ENCODE data around the gene DDX31.

DDX31 gene

DNA sequence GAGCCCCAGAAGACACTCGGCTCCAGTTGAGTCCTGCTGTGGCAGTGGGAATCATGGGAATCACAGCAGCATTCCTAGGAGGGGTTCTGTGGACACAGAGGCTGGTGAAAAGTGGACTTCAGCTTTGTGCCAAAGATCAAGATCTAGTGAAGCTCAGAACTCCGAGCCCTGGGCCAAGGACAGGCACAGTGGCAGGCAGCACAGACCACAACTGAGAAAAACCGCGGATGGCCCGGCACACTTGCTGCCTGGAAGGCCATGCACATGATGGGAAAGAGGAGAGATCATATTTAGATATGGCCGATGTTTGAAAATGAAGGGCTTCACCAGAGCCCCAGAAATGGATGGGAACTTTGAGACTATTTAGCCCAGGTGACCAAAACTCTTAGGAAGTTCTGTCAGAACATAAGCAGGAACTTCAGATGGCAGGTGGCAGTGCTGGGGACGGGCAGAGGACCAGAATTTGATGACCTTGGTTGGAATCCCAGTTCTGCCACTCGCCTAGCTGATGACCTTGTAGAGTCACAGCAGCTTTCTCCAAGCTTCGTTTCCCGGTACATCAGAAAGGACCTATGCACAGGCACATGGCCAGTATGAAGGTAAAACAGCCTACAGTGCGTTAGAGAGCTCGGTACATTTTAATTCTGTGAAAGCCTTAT is 69.3 kb downstream of the DDX31 start:
- in situ Hi-C loops (cut with MboI; ENCODE audit: low sequenced_read_pairs) = no loop called here

DNA sequence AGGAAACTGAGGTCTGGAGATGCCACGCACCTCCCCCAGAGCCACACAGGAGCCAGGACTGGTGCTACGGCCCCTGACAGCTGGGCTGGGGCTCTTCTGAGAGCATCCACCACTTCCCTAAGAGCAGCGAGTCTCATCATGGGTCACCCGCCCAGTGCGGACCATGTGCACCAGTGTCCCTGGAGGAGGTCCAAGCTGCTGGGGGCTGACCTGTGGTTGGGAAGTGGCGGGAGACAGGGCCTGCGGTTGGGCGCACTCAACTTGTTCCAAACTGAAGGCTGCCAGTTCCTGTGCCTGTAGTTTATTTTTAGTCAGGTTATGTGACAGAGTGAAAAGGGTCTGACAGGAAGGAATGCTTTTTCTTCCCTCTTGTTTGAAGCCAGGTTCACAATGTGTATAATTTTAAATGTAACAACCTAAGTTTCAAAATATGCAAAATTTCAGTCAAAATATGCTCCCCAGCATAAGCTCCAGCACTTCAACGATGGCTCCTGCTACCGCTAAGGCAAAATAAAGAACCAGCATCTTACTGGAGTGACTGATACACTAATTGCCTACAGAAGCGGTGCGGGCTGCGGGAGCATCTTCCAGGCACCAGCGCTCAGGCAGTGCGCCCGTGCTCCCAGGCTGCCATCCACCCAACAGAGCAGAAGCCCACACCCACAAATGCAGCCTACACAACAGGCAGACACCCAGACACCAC is 72.6 kb downstream of the DDX31 start:
- in situ Hi-C loops (cut with MboI; ENCODE audit: low sequenced_read_pairs) = no loop called here

DNA sequence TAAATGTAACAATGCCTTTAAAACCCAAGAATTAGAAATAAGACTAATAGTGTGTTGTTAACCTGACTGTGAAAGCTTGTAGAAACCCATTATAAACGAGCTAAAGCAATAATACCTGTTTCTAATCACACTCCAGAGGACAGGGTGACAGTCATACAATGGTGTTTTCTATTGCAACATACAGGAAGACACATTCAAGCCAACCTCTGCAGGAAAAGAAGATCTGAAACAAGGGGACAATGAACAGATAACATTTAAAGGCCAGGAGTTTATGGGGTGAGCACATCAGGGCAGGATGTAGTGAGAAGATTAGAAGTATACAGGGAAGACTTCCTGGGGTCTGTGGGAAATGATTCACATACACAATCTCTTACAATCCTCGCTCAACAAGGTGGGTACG is 73.6 kb downstream of the DDX31 start:
- in situ Hi-C loops (cut with MboI; ENCODE audit: low sequenced_read_pairs) = no loop called here

DNA sequence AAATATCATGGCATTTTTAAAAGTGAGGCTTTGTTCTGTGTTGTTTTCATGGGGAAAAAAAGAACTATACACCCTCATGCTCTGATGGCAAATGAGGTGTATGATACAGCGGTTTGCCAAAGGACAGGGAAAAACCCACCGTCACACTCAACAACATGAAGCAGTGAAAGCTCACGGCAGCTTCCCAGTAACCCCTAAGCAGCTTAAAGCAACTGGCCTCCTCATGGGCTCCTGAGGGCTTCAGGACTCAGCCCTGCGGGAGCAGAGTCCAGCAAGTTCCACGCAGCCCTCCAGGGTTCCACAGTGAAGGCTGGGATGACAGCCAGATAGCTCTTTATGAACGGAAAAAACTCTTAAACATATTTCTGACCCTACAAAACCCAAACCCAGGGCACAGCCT is 74.5 kb downstream of the DDX31 start:
- in situ Hi-C loops (cut with MboI; ENCODE audit: low sequenced_read_pairs) = no loop called here

DNA sequence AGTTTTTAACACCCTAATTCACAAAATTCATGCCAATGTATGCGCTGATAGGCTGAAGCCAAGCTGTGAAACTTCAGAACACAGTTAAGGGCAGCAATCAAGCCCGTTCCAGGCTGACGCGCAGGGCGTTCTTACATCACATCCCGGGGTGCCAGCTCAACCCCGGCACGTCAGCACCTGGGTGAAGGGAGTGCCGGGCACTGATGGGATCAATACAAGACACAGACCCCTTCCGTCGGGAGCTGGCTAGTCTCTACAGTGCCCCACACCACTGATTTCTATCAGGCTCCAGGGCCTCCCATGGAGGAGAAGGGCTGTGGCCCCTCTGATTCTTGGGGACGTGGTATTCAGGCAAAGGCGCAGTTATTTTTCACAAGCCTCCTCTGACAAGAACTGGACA is 75.4 kb downstream of the DDX31 start:
- in situ Hi-C loops (cut with MboI; ENCODE audit: low sequenced_read_pairs) = no loop called here

DNA sequence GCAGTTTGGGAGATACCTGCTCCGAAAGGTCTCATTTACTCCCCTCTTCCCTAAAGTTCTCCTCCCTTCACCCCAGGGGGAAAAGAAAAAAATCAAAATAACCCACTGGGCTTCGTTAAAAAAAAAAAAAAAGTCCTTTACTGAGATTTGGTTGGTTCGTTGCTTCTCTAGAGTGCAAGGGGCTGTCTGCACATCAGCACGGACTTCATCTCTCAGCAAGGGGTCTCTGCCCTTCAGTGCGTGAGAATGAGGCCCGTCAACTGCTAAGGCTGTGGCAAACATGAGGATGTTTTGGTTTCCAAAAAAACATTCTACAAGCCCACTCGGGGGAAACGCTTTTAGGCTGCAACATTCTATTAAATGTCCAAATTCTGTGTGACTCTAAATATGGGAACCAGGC is 77.3 kb downstream of the DDX31 start:
- in situ Hi-C loops (cut with MboI; ENCODE audit: low sequenced_read_pairs) = no loop called here

DNA sequence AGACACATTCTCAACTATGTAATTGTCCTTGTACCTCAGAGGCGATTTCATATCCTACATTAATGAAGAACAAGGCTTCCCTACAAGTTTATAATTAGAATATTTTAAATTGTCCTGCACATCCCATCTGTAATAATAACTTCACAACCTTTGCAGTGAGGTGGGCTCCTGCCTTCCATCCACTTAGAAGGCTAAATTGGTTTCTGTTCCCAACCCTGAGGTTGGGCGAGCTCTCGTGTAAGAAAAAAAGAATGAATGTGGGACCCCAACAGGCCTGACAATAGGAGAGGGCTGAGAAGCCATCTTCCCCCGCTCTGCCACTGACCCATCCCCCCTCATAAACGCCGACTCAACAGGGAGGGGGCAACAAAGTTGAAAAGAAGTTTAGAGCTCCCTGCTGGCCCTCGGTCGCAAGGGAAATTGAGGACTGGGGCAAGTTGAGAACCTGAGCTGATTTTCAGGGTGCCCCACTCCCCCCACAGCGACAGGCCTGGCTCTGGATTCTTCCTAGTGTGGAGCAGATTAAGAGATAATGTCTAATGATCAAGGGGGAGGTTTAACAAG is 78.0 kb downstream of the DDX31 start:
- in situ Hi-C loops (cut with MboI; ENCODE audit: low sequenced_read_pairs) = no loop called here

DNA sequence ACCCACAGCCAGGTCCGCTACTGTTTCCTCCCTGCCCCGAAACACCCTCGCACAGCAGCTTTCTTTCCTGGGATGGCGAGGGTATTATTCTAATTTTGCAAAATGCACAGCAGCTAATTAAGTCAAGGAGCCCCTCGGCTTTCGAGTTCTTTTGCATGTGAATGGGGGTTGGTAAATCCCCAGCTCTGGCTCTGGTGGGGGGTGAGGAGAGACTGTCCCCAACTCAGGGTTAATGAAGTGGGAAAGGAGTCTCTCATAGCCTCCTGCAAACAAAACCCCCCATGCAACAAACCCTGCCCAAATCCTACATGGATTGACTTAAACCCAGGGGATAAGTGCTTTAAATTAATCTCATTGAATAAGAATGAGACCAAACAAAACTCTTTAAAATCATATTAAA is 78.5 kb downstream of the DDX31 start:
- in situ Hi-C loops (cut with MboI; ENCODE audit: low sequenced_read_pairs) = no loop called here

DNA sequence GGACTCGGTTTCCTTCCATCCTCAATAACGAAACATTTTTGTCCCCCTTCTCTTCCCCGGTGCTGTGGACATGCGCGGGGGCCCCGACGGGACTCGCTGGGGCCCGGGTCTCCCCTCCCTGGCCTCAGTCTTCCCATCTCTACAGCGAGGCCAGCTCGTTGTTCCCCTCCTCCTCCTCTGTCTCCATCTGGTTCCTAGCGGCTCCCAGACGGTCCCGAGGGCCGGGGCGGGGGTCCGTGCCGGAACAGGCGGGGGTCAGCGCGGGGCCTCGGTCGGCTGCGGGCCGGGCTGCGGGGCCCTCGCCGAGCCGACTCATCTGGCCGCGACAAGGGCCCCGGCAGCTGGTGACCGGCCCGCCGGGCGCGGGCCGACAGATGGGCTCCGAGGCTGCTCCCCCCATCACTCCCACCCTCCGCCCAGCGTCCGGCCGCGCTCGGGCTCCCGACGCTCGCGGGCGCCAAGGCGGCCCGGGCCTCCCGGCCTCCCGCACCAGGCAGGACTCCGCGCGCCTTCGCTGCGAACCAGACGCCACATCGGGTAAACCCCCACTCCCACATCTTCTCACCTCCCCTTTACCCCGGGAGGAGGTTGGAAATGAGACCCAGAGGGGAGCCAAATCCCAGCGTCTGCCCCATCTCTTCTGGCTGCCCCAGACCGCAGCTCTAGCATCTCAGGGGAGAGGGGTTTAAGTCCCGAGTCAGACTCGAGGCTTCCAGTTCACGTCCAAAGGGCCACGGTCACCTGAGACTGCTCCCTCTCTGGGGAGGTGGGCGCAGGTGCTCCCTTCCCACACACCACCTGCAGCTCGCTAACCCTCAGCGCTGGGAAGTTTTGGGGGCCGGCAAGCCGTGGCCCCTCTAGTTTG is 79.2 kb downstream of the DDX31 start:
- in situ Hi-C loops (cut with MboI; ENCODE audit: low sequenced_read_pairs) = no loop called here

DNA sequence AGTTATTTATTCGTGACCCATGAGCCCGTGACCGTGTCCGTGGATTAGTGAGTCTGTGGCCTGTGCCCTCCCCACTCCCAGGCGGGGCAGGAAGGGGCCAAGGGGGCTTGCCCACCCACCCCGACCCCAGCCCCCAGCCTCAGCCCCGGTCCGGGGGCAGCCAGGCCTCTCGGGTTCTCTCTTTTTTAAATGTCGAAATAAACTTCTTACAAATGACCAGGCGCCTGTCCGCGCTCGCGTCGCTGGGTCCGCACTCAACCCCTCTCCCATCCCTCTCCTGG is 79.8 kb downstream of the DDX31 start:
- in situ Hi-C loops (cut with MboI; ENCODE audit: low sequenced_read_pairs) = no loop called here

DNA sequence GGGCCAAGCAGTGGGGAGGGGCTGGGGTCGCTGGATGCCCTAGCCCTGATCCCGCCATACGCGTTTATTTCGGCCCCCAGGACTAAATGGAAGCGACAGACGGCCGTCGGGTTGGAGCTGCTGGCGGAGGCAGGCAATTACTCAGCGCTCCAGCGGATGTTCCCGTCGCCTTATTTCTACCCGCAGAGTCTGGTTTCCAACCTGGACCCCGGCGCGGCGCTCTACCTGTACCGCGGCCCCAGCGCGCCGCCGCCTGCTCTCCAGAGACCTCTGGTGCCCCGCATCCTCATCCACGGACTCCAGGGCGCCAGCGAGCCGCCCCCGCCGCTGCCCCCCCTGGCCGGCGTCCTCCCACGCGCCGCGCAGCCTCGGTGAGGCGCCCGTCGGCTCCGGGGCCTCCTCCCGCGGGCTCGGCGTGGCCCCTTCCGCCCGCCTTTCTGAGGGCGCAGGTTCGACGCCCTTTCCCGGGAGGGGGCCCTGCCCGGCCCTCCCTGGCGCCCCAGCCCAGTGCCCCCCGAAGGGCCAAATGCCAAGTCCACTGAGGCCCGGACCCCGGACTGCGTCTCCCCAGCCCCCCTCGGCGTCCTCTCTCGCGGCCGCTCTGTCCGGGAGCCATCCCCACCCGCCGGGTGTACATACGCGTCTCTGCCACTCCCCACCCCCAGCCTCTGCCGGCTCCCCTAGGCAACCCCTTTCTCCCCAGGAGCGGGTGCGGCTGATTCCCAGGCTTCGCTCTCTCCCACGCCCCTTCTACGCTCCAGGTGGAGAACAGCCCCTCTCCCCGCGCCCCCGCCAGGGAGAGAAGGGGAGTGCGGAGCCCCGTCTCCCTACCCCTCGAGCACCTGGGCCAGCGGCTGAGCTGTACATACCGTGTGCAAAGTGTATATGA is 80.4 kb downstream of the DDX31 start:
- in situ Hi-C loops (cut with MboI; ENCODE audit: low sequenced_read_pairs) = no loop called here

DNA sequence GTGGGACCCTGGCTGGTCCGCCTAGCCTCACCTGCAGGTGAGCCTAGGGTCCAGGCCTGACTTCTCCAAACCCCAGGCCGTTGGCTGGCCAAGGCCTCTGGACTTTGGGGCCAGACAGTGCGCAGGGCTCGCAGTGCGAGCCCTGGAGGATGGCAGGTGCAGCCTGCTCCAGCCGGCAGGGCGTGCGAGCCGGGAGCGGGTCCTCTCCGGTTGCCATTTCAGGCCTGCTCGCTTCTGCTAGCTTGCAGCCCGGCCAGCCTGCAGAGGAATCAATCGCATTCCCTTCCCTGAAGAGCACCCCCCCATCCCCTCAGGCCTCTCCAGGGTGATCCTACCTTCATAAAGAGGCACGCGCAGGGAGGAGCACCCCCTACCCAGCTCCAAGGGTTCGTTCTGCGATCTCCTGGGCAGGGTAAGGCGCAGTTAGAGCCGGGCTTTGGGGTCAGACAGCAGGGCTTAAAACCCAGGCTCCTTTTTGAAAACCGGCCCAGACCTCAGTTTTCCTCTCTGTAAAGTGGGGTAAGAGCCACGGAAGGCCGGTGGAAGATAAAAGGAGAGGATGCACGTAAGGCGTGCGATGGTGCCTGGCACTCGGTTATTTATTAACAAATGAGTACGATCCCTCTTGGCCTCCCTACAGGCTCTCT is 81.2 kb downstream of the DDX31 start:
- in situ Hi-C loops (cut with MboI; ENCODE audit: low sequenced_read_pairs) = no loop called here

DNA sequence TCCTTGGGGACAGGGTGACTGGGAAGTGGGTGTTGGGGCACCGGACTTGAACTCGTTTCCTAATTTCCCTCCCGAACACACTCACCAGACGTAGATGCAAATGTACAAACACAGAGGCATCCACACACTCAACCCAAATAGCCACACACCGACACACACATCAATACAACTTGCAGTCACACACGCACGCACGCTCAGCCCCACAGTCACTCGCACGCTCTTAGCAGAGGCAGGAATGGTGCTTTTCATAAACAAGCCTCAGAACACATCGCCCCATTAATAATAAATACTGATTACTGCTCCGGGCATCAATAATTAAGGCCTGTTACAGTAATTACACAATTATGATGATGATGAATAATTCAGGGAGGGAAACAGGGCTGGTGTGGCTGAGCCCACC is 81.7 kb downstream of the DDX31 start:
- in situ Hi-C loops (cut with MboI; ENCODE audit: low sequenced_read_pairs) = no loop called here

DNA sequence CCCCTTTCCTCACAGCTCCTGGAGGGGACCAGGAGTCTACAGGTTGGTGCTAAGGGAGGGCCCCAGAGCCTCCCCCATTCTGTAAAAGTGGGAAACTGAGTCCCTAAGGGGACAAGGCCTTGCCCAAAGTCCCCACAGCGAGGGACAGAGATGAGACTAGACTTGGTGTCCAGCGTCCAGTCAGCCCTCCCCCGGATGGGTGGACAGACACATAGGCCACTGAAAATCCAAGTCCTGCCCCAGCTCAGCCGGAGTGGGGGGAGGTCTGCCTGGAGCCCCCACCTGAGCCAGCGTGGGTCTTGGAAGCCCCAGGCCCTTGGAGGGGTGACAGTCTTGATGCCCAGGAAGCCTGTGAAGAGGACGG is 82.2 kb downstream of the DDX31 start:
- in situ Hi-C loops (cut with MboI; ENCODE audit: low sequenced_read_pairs) = no loop called here

DNA sequence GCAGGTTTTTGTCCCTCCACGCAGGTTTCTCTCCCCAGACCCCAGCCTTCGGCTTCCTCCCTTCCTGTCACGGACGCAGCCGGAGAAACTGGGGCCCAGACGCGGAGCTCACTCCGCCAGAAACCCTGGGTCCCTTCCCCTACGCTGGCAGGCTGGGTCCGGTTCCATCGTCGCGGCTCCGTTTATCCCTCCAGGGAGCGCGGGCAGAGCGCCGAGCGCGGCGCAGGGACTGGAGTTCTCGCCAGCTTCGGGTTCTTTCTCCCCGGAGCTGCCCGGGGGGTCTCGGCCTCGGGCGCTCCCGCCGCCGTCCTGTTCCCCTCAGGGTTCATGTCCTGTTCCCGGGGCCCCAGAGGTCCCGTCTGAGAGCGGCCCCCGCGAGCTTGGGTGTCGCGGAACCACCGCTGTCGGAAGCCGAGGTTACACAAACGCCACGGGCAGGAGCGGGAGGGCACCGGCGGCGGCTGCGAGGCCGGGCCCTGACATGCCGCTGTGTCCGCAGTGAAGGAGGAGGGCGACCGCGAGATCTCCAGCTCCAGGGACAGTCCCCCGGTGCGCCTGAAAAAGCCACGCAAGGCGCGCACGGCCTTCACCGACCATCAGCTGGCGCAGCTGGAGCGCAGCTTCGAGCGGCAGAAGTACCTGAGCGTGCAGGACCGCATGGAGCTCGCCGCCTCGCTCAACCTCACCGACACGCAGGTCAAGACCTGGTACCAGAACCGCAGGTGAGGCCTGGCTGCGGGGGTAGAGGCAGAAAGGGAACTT is 82.8 kb downstream of the DDX31 start:
- in situ Hi-C loops (cut with MboI; ENCODE audit: low sequenced_read_pairs) = no loop called here

DNA sequence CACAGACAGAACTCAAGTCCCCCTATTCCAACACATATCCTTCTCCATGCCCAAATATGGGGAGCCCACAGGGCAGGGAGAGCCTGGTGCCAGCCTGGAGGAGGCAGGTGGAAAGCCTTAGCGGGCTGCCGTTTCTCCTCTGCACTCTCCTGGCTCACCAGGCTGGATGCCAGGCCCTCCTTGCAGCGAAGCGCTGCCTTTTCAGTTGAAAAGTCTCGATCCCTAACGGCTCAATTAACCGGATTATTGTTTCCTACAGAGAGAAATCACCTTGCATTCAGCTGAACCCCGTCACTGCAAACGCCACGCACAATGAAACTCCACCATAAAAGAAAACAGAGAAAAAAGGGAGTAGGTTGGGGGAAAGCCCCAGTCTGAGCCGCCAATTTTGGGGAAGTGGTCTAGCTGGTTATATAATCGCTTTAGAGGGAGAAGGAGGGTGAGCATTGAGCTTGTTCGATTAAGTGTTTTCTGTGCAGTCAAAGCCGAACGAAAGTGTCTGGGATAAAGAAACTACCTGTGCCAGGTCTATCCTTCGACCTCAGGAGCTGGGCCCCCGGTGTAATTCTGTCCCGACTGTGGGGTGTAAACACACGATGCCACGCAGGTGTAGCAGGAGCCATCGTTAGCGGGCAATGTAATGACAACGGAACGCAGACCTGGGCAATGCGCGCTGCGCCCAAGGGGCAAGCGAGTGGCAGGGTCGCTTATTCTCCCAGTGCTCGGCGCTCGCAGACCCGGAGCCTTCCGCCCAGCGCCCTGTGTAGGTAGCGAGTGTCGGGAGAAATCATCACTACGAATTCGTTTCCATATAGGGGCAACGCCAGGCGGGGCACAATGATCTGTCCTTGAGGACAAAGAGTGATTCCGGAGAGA is 83.6 kb downstream of the DDX31 start:
- in situ Hi-C loops (cut with MboI; ENCODE audit: low sequenced_read_pairs) = no loop called here

DNA sequence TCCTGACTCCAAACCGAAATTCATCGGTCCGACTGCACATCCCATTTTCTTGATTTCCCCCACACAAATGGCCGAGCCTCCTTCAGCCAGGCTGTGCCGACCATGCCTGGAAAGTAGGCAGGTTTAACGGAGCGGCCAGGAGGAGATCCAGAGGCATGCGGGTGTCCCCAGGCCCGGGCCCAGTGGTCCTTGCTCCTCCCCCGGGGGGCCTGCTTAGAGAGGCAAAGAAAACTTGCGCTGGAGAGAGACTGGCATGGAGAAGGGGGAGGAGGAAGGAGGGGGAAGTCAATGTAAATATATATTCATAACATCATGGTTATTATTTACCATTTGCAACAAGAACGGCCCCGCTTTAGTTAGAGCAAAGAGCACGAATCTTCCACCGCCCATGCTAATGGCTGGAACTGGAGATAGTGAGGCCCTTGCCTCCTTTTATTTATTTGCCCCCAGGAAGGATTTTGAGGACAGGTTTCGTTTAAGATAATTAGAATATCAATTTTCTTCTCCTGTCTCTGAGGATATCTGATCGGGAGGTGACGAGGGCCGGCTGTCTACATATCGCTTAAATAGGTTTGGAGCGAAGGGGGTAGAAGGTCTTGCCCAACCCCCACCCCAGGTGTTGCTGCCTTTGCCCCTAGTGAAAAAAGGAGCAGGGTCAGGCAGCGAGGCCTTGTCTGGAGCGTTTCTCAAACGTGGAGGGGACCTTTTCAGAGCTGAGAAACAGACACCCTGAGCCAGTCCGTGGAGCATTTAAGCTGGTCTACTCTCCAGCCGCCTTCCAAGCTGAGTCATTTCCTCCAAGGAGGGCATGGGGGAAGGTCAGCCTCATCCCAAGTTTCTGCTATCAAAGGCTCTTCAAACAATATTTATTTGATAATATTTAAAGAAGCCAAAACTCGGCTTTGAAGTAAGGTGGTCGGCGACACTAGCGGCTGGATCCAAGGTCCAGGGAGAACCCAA is 84.9 kb downstream of the DDX31 start:
- in situ Hi-C loops (cut with MboI; ENCODE audit: low sequenced_read_pairs) = no loop called here

All from HL-60/S4 treated with phorbol 12-myristate 13-acetate at 8.2 ng/mL for 4 days and 3 days (cell line).